A673 (cell line): ENCODE results near the gene SLC4A2. TPM values are rescaled to one million over a fixed set of nuclear protein-coding genes. Genes with fewer than 3 reads are reported as not detected.

Experiments
- BruUV-seq: library from RNA; stranded (reverse); fragments of 400-500 nt; replicated peaks from 2 replicates; lab custom pipeline; 2021; lab: Mats Ljungman, UMichigan
- CTCF ChIA-PET: fragments of 300-600 bp; sonication (Branson Sonifier 250); formaldehyde crosslinking; loops from one replicate; lab custom pipeline; 2022; ENCODE audit warnings: antibody characterized with exemption; lab: Charles Lee
- POLR2A ChIA-PET: fragments of 300-600 bp; sonication (Branson Sonifier 250); formaldehyde crosslinking; loops from one replicate; lab custom pipeline; 2022; ENCODE audit warnings: antibody characterized with exemption; ENCODE audit not compliant: low non-redundant PET; lab: Charles Lee
- DNase-seq: peaks from one replicate; pipeline ENCODE4 v3.0.0-alpha.2; 2015; ENCODE audit warnings: low spot score
- H3K27ac ChIP-seq: fragments of 200-600 bp; sonication (generic); 2 replicates; pipeline ENCODE4 v1.5.1; 2016; ENCODE audit warnings: mixed run types, low read depth, mild to moderate bottlenecking, mixed read lengths, antibody characterized with exemption, low read length; ENCODE audit not compliant: poor library complexity, severe bottlenecking
- H3K27me3 ChIP-seq: fragments of 200-600 bp; sonication (generic); replicated peaks from 2 replicates; pipeline ENCODE4 v1.6.1; 2017; ENCODE audit warnings: mixed run types, low read depth, mild to moderate bottlenecking, mixed read lengths, antibody characterized with exemption, low read length; ENCODE audit not compliant: insufficient read depth, poor library complexity
- H3K36me3 ChIP-seq: fragments of 200-600 bp; sonication (generic); 2 replicates; pipeline ENCODE4 v1.6.1; 2016; ENCODE audit warnings: mixed run types, mild to moderate bottlenecking, mixed read lengths, antibody characterized with exemption, low read length; ENCODE audit not compliant: insufficient read depth, poor library complexity, severe bottlenecking
- H3K4me1 ChIP-seq: fragments of 200-600 bp; sonication (generic); 2 replicates; pipeline ENCODE4 v1.6.1; 2017; ENCODE audit warnings: mixed run types, mild to moderate bottlenecking, mixed read lengths, antibody characterized with exemption, low read length; ENCODE audit not compliant: insufficient read depth, poor library complexity, severe bottlenecking
- H3K4me3 ChIP-seq: fragments of 200-600 bp; sonication (generic); 2 replicates; pipeline ENCODE4 v1.5.1; 2016; ENCODE audit warnings: low read depth, mixed run types, mild to moderate bottlenecking, mixed read lengths, low read length; ENCODE audit not compliant: poor library complexity, severe bottlenecking
- H3K9me3 ChIP-seq: fragments of 200-600 bp; sonication (generic); 2 replicates; pipeline ENCODE4 v1.6.1; 2016; ENCODE audit warnings: mixed run types, low read depth, mild to moderate bottlenecking, mixed read lengths, antibody characterized with exemption, low read length; ENCODE audit not compliant: poor library complexity, severe bottlenecking
- CTCF ChIP-seq: fragments of 300-800, 200-600 bp; sonication (generic); conservative IDR thresholded peaks from 2 replicates; pipeline ENCODE4 v1.5.1; 2017; ENCODE audit warnings: low read depth, mild to moderate bottlenecking, antibody characterized with exemption, low read length, moderate library complexity, mixed read lengths
- EZH2 ChIP-seq: fragments of 200-600 bp; sonication (generic); IDR thresholded peaks from 2 replicates; pipeline ENCODE4 v1.6.1; 2017; ENCODE audit warnings: borderline replicate concordance, low read depth, mild to moderate bottlenecking, mixed read lengths, antibody characterized with exemption, low read length; ENCODE audit not compliant: poor library complexity, severe bottlenecking
- intact Hi-C: fragments of 100-400 bp; cut with micrococcal nuclease; formaldehyde crosslinking; loops from one replicate; pipeline ENCODE4 v1.10.0; 2022; ENCODE audit not compliant: unreplicated experiment
- total RNA-seq: library from RNA; stranded (reverse); gene quantifications from 2 replicates; pipeline ENCODE4 v1.2.3, GENCODE V29; 2021

SLC4A2 gene
- total RNA-seq, 1 experiment from 2014 or later, result 222 TPM

GRCh38 chr7:151113344-151114150, 54.2 kb downstream of the SLC4A2 start:
- peaks cover 22% of the 10 kb centered on the region for H3K4me1 ChIP-seq
- intact Hi-C loops, result loop anchor here (5.0 to 10.0 kb wide), 2 partner anchors 101 to 219 kb away; no protein-coding TSS in a partner anchor
- H3K27ac ChIP-seq, result no peak overlapping the region
- H3K9me3 ChIP-seq, result no peaks in the 10 kb centered on the region
- peak; percentile 47 for DNase-seq
- no TSS peak for BruUV-seq
- peaks cover 3% of the 10 kb centered on the region for H3K36me3 ChIP-seq
- ChIA-PET CTCF (interaction anchor here (0.6 kb wide), 1 partner anchor 28 kb away, joined by 6 read pairs; no protein-coding TSS in a partner anchor), POLR2A (interaction anchor here (0.7 kb wide), 1 partner anchor 145 kb away, joined by 3 read pairs; no protein-coding TSS in a partner anchor)
- H3K4me3 ChIP-seq, result no peak overlapping the region
- H3K27me3 ChIP-seq, result no peaks in the 10 kb centered on the region
- no peak for TF ChIP-seq EZH2
- TF ChIP-seq CTCF, result no peak

- Histone ChIP-seq H3K9me3 (no peaks in the 10 kb centered on the region), H3K27me3 (no peaks in the 10 kb centered on the region), H3K4me1 (peaks cover 22% of the 10 kb centered on the region), H3K4me3 (peak overlapping the region; percentile 28), H3K27ac (no peak overlapping the region), H3K36me3 (peaks cover 8% of the 10 kb centered on the region)
- intact Hi-C loops, result loop anchor here (5.0 to 10.0 kb wide), 2 partner anchors 102 to 220 kb away; no protein-coding TSS in a partner anchor
- ChIA-PET POLR2A (interaction anchor here (0.7 kb wide), 1 partner anchor 146 kb away, joined by 3 read pairs; no protein-coding TSS in a partner anchor), CTCF (interaction anchor here (0.6 kb wide), 1 partner anchor 29 kb away, joined by 6 read pairs; no protein-coding TSS in a partner anchor)
- no TSS peak for BruUV-seq
- TF ChIP-seq CTCF, result no peak
- DNase-seq, result peak; percentile 24
These were observed 55.0 kb downstream of the SLC4A2 start for GRCh38 chr7:151114151-151115090.

- peak overlapping the region; percentile 21 for H3K4me3 ChIP-seq
These were observed 55.9 kb downstream of the SLC4A2 start for GRCh38 chr7:151115121-151115835.

More at GRCh38 chr7:151115121-151115835, 55.9 kb downstream of the SLC4A2 start:
- DNase-seq, result peak; percentile 60
- ChIA-PET CTCF (interaction anchor here (0.6 kb wide), 1 partner anchor 9 kb away, joined by 7 read pairs; no protein-coding TSS in a partner anchor), POLR2A (no interaction called here)
- BruUV-seq, result no TSS peak
- peaks cover 16% of the 10 kb centered on the region for H3K36me3 ChIP-seq
- no peaks in the 10 kb centered on the region for H3K27me3 ChIP-seq
- TF ChIP-seq EZH2 (no peak), CTCF (no peak)
- no peak overlapping the region for H3K27ac ChIP-seq
- H3K4me1 ChIP-seq, result peaks cover 22% of the 10 kb centered on the region
- H3K9me3 ChIP-seq, result no peaks in the 10 kb centered on the region
- intact Hi-C loops, result loop anchor here (10.0 kb wide), 1 partner anchor 220 kb away; no protein-coding TSS in a partner anchor
